ELF-1 (cell line): Measurements from ENCODE around the gene MICAL3.

Experiments used
- DNase-seq: peaks from one replicate; pipeline ENCODE4 v3.0.0-alpha.2; 2016; ENCODE audit warnings: low read depth, low spot score

The MICAL3 gene

GRCh38 chr22:17976121-17976520 lies 48.2 kb downstream of the MICAL3 start:
- no peak for DNase-seq

- no peak for DNase-seq
Measured at GRCh38 chr22:17974703-17975372, 49.5 kb downstream of the MICAL3 start.

- peak; percentile 49 for DNase-seq
Measured at GRCh38 chr22:17974087-17974486, 50.3 kb downstream of the MICAL3 start.

DNA sequence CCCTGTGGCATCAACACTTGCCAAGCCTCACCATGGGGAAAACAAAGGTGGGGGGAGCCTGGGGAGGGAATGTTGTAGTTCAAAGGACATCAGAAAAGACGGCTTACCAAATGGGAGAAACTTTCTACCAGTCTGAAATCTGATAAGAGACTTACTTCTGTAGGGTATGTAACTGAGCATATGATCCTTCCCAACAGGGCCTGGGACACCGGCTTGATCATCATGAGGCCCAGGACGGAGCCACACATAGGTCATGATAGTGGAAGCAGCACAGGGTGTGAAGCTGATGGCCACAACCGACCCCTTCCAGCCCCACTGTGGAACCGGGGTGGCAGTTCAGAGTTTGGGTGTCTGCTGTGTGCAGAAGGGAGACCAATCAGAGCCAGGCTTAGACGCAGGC lies 51.1 kb downstream of the MICAL3 start:
- no peak for DNase-seq

DNA sequence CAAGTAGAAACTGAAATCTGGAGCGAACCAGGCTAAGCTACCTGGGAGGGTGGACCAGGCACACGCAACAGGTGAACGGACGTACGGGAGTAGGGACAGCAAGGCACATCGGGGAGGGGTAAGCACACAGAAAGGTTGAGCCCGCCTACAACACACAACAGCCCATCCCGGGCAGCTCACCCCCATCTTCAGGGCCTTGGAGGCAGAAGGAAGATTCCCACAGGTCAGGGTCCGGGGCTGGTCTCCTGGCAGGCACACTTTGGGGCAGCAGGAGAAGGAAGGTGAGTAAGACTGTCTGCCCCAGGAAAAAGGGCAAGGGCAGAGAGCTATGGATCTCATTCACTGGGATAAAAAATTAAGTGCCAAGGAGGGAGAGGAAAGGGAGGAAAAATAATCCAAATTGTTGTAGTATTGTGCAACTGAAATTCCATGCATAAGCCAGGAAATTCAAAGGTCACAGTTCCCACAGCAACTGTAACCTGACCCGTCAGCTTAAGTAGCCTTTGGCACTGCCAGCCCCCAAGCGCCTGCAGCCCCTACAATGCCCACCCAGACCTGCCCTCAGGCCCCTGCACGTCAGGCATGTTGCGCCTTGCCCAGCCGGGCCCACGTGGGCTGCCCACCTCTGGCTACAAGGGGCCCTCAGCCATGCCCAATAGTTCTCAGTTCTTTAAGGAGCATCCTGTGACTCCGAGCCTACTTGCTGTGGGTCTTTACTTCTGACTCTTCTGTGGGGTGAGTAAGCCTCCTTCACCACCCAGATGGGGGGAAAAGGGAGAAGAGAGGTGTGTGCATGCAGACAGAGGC lies 51.8 kb downstream of the MICAL3 start:
- DNase-seq, result peak; percentile 60

GRCh38 chr22:17971711-17972110 lies 52.6 kb downstream of the MICAL3 start:
- DNase-seq, result no peak

- DNase-seq, result no peak
Measured at GRCh38 chr22:17970201-17970708, 54.1 kb downstream of the MICAL3 start.

- no peak for DNase-seq
Measured at GRCh38 chr22:17969701-17970113, 54.7 kb downstream of the MICAL3 start.

- no peak for DNase-seq
Measured at GRCh38 chr22:17968126-17968525, 56.2 kb downstream of the MICAL3 start.

GRCh38 chr22:17966403-17966717 lies 58.0 kb downstream of the MICAL3 start:
- no peak for DNase-seq

DNA sequence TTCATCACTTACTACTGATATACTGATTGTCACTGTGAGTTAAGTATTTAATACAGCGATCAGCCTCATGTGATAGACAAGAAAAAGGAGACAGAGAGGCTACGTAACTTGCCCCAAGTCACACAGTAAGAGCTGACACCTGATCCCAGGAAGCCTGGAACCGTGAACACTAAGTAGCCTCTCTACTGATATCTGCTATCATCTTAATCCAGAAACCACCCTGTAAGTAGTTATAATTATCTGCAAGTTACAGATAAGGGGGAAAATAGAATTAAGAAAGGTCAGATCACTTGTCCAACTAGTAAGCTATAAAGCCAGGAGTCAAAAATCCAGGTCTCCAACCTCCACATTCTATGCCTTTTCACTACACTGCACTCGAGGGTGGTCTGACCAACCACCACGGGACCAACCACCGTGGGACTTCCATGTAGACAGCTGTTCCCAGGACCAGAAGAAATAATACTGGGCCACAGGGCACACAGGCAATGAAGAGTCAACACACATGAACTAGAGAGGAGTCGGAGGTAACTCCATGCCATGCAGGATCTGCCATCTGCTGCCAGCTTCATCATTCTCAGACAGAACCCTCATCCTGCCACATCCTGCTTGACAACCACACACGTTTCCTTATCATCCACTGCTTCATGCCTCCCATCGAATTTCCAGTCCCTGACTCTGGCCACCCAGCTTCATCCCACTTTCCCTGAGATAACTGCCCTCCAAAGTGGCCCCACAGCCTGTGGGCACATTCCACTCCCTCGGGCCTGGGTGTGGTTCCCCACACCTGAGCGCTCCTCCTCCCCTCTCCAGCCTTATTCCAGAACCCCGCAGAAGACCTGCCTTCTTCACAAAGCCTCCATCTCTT lies 58.6 kb downstream of the MICAL3 start:
- DNase-seq, result no peak

DNA sequence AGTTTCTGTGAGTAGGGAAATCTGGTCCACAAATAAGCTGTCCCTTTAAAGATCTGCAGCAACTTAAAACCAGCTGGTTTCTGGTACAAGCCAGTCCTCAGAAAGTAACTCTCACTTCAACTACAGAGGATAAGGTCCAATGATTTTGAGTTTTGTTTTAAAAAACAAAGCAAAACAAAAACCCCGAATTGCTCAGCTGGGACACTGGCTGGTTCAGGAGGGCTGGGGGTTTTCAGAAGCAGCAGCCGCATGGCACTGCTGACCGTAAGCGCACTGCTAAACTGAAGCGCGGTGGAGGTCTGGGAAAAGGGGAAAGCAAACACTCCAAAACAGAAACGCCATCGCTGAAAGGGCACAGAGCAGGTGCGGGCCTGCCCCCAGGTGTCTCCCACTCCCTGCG lies 59.7 kb downstream of the MICAL3 start:
- no peak for DNase-seq

- DNase-seq, result peak; percentile 64
Measured at GRCh38 chr22:17964156-17964555, 60.2 kb downstream of the MICAL3 start.

- DNase-seq, result no peak
Measured at GRCh38 chr22:17963015-17963414, 61.3 kb downstream of the MICAL3 start.

DNA sequence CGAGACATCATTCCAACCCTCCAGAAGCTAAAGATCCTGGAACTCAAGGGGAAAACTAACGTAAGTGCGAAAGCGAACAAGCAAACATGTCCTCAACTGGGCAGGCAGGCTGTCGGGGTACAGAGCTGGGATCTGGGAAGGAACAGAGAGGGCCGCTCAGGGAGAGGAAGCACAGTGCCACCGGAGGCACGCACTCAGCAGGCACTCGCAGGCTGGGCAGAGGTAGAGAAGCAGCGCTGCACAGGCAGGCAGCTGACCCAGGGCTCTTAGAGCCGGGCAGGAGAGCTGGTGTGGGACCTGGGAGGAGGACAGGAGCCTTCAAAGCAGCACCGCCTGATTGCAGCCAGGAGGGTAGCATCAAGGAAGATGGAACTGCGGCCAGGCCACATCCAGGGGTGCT lies 62.2 kb downstream of the MICAL3 start:
- DNase-seq, result no peak

DNA sequence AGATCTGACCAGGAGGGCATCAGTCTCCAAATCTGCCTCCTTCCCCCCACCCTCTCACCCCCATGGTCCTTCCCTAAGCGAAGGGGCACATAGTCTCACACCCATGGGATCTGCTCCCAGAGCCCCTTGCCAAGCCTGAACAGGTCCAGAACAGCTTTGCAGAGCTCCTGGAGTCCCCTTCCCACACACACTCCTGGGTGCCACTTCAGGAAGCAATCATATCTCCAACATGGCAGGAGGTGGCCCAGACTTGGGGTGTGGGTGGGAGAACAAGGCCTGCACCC lies 63.0 kb downstream of the MICAL3 start:
- no peak for DNase-seq

DNA sequence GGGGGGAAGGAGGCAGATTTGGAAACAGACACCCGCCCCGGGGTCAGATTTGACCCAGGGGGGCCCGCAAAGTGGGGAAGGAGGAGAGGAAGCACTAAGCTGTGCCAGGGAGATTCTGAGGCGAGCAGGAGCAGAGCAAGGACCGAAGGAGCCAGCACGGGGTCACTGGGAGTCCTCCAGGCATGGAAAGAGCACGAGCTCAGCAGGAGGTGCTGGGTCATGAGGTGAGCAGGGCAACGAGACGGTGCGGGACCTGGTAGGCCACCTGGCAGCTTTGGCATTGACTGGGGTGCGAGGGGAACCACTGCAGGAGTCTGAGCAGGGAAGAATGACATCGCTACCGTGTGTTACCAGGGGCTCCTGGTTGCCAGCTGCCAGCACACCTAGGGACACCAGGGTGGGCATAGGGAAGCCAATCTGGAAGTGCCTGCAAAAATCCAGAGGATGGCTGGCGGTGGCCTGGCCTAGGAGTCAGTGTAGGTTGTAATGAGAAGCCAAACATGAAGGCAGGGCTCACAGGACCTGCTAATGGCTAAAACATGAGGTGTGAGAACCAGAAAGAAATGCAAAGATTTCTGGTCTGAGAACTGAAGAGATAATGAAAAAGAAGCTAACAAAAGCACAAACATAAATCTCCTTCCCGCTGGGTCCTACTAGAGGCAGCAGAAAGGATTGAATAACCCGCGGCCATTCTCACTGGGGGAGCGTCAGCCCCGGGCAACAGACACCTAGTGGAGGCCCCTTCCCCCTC lies 63.5 kb downstream of the MICAL3 start:
- DNase-seq, result peak; percentile 62

- no peak for DNase-seq
Measured at GRCh38 chr22:17960011-17960410, 64.3 kb downstream of the MICAL3 start.

DNA sequence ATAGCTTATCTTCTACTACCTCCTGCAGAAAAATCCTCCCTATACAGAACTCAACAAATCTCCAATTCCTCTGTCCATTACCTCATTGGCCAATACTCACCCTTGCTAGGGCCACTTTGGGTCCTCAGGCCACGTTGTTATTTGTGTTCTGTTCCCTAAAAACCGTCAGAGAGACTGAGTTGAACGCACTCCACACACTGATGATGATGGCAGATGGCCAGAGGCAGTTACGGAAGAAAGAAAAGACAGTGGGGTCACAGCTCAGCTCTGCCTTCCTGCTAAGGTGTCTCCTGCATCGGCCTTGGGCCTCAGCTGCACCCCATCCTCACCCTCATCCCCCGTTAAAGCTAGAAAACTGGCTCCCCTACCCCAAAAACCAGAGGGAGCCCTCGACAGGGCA lies 66.2 kb downstream of the MICAL3 start:
- DNase-seq, result no peak

GRCh38 chr22:17957693-17958092 lies 66.7 kb downstream of the MICAL3 start:
- no peak for DNase-seq

GRCh38 chr22:17957204-17957603 lies 67.2 kb downstream of the MICAL3 start:
- no peak for DNase-seq

GRCh38 chr22:17956630-17957029 lies 67.7 kb downstream of the MICAL3 start:
- no peak for DNase-seq
